ENCODE data around the gene CRIP3. TPM values are rescaled to one million over a fixed set of nuclear protein-coding genes. Genes with fewer than 3 reads are reported as not detected.

The CRIP3 gene
- total and polyA plus RNA-seq, 2 of the 13 experiments (the other 11 are each of a cell fraction or from before 2014, with no cell fraction given): 6.3 to 9.3 TPM

DNA sequence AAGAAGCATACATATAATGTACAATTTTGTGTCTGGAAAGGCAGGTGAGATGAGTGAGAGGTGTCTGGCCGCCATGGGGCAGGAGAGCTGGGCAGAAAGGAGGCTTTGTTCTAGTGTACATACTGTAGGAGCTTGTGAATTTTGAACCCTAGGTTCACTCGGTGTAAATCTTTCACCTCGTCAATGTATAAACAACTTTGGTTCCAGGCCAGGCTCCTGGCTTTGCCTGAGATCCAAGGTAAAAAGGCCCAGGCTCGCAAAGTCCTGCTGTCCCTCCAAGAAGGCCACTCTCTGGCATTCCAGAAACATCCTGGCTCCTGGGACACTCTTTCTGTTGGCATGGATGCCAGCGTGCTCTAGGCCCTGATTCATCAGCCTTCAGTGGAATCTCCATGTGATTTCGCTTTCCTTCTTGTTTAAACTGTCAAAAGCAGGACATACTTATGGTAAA, 17.7 kb downstream of the CRIP3 start (continued):
- TF ChIP-seq ZNF800 (CRISPR knock-in tag; IDR thresholded peaks at IDR 0.05): peak; percentile 71
- no peak for TF ChIP-seq MTF1 (CRISPR knock-in tag; IDR thresholded peaks at IDR 0.05)
- TF ChIP-seq, protein P1, sequence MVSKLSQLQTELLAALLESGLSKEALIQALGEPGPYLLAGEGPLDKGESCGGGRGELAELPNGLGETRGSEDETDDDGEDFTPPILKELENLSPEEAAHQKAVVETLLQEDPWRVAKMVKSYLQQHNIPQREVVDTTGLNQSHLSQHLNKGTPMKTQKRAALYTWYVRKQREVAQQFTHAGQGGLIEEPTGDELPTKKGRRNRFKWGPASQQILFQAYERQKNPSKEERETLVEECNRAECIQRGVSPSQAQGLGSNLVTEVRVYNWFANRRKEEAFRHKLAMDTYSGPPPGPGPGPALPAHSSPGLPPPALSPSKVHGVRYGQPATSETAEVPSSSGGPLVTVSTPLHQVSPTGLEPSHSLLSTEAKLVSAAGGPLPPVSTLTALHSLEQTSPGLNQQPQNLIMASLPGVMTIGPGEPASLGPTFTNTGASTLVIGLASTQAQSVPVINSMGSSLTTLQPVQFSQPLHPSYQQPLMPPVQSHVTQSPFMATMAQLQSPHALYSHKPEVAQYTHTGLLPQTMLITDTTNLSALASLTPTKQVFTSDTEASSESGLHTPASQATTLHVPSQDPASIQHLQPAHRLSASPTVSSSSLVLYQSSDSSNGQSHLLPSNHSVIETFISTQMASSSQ (IDR thresholded peaks at IDR 0.05; ENCODE audit: low read depth): 0 out of 2 replicates have a peak, but pooled peaks have one; percentile 39
- TF ChIP-seq, protein P1 (CRISPR knock-in tag; IDR thresholded peaks at IDR 0.05; ENCODE audit: borderline replicate concordance): peak; percentile 50; the same call in 1 of the 2 replicates
- peak; percentile 31; the same call in 1 of the 2 replicates for TF ChIP-seq ZSCAN31 (CRISPR knock-in tag; IDR thresholded peaks at IDR 0.05; ENCODE audit: low read depth)
- peak; percentile 90 for TF ChIP-seq HDAC2 (CRISPR knock-in tag; IDR thresholded peaks at IDR 0.05)
- peak; percentile 90 for TF ChIP-seq TBX2 (CRISPR knock-in tag; IDR thresholded peaks at IDR 0.05; ENCODE audit: borderline replicate concordance)
- no peak for TF ChIP-seq ZIK1 (CRISPR knock-in tag; IDR thresholded peaks at IDR 0.05; ENCODE audit: borderline replicate concordance, low read depth)
- peak; percentile 80; the same call in 1 of the 2 replicates for TF ChIP-seq GFI1 (CRISPR knock-in tag; IDR thresholded peaks at IDR 0.05; ENCODE audit: borderline replicate concordance)
- 0 out of 3 replicates have a peak, but pooled peaks have one; percentile 20 for TF ChIP-seq MXI1 (IDR thresholded peaks at IDR 0.05; ENCODE audit: borderline replicate concordance, low read depth, low read length)
- TF ChIP-seq ZNF260 (CRISPR knock-in tag; IDR thresholded peaks at IDR 0.05; ENCODE audit: borderline replicate concordance, low read depth): no peak
- no peak for TF ChIP-seq ZNF10 (CRISPR knock-in tag; IDR thresholded peaks at IDR 0.05; ENCODE audit: borderline replicate concordance, low read depth)
- TF ChIP-seq ZNF770 (CRISPR knock-in tag; IDR thresholded peaks at IDR 0.05): peak; percentile 92
- peak; percentile 45; the same call in 1 of the 2 replicates for TF ChIP-seq ZBTB21 (CRISPR knock-in tag; IDR thresholded peaks at IDR 0.05)
- TF ChIP-seq JDP2 (CRISPR knock-in tag; IDR thresholded peaks at IDR 0.05; ENCODE audit: borderline replicate concordance): no peak
- TF ChIP-seq ZFP90 (CRISPR knock-in tag; IDR thresholded peaks at IDR 0.05; ENCODE audit: borderline replicate concordance): peak; percentile 85; the same call in 1 of the 2 replicates
- no peak for TF ChIP-seq ZNF251 (CRISPR knock-in tag; IDR thresholded peaks at IDR 0.05)
- no peak for TF ChIP-seq ZNF484 (CRISPR knock-in tag; IDR thresholded peaks at IDR 0.05; ENCODE audit: borderline replicate concordance, low read depth)
- TF ChIP-seq MYPOP (CRISPR knock-in tag; IDR thresholded peaks at IDR 0.05): no peak
- TF ChIP-seq WIZ (CRISPR knock-in tag; IDR thresholded peaks at IDR 0.05): no peak
- TF ChIP-seq ZFX (CRISPR knock-in tag; IDR thresholded peaks at IDR 0.05; ENCODE audit: low read depth): peak; percentile 89
